OCI-M2 (cell line): ENCODE results near the gene NBPF9.
"Not testable (repeated sequence)": the region's sequence is repeated elsewhere in the genome, so short reads cannot be mapped to it uniquely, and the experiment has no call there.

Experiments used
- DNase-seq: peaks from one replicate; lab custom pipeline; 2025; ENCODE audit not compliant: unreplicated experiment; lab: John Stamatoyannopoulos, UW

The NBPF9 gene

GRCh38 chr1:149103109-149104081 lies at the start of gene NBPF9:
Gene NBPF9, minus strand, starts transcription at chr1:149103551. Its CDS starts 21,412 bp downstream, at chr1:149082139.
- DNase-seq, result not testable (repeated sequence)

GRCh38 chr1:149149909-149150308 lies 46.6 kb upstream of the NBPF9 start:
- DNase-seq, result not testable (repeated sequence)

- DNase-seq, result not testable (repeated sequence)
These were observed 34.2 kb upstream of the NBPF9 start for GRCh38 chr1:149137585-149137984.

GRCh38 chr1:149130938-149131337 lies 27.6 kb upstream of the NBPF9 start:
- not testable (repeated sequence) for DNase-seq

GRCh38 chr1:149129245-149129644 lies 25.9 kb upstream of the NBPF9 start:
- not testable (repeated sequence) for DNase-seq

GRCh38 chr1:149126555-149127145 lies 23.3 kb upstream of the NBPF9 start:
- not testable (repeated sequence) for DNase-seq

GRCh38 chr1:149123948-149124926 lies 20.9 kb upstream of the NBPF9 start:
- DNase-seq, result not testable (repeated sequence)

- DNase-seq, result not testable (repeated sequence)
These were observed 9.5 kb upstream of the NBPF9 start for GRCh38 chr1:149112828-149113227.

- DNase-seq, result not testable (repeated sequence)
These were observed 7.0 kb upstream of the NBPF9 start for GRCh38 chr1:149110343-149110742.

- not testable (repeated sequence) for DNase-seq
These were observed 777 bp downstream of the NBPF9 start for GRCh38 chr1:149102574-149102973.

GRCh38 chr1:149098276-149098675 lies 5.1 kb downstream of the NBPF9 start:
- not testable (repeated sequence) for DNase-seq

- not testable (repeated sequence) for DNase-seq
These were observed 10.2 kb downstream of the NBPF9 start for GRCh38 chr1:149093155-149093554.

- DNase-seq, result not testable (repeated sequence)
These were observed 27.7 kb downstream of the NBPF9 start for GRCh38 chr1:149075505-149076127.

- not testable (repeated sequence) for DNase-seq
These were observed 38.7 kb downstream of the NBPF9 start for GRCh38 chr1:149064611-149065010.

- DNase-seq, result not testable (repeated sequence)
These were observed 60.3 kb downstream of the NBPF9 start for GRCh38 chr1:149043056-149043455.

- DNase-seq, result not testable (repeated sequence)
These were observed 69.4 kb downstream of the NBPF9 start for GRCh38 chr1:149033916-149034315.

- not testable (repeated sequence) for DNase-seq
These were observed 79.0 kb downstream of the NBPF9 start for GRCh38 chr1:149024327-149024726.

- not testable (repeated sequence) for DNase-seq
These were observed 84.8 kb downstream of the NBPF9 start for GRCh38 chr1:149018577-149018976.

- not testable (repeated sequence) for DNase-seq
These were observed 86.7 kb downstream of the NBPF9 start for GRCh38 chr1:149016626-149017025.

- DNase-seq, result not testable (repeated sequence)
These were observed 87.8 kb downstream of the NBPF9 start for GRCh38 chr1:149015522-149015921.
